ENCODE measurements around the gene PDE1A. TPM values are rescaled to one million over a fixed set of nuclear protein-coding genes. Genes with fewer than 3 reads are reported as not detected.

Gene PDE1A
- polyA plus RNA-seq, 1 of the 3 experiments (the other 2 are of a cell fraction), result 0.08 TPM

- Histone ChIP-seq H3F3A (replicated peaks; ENCODE audit: insufficient read depth) (no peaks in the 10 kb centered on the region), H3K4me2 (no peak overlapping the region), H4K20me1 (ENCODE audit: insufficient read depth) (no peaks in the 10 kb centered on the region), H3K27me3 (ENCODE audit: insufficient read depth) (no peaks in the 10 kb centered on the region), H3K79me2 (ENCODE audit: insufficient read depth) (no peaks in the 10 kb centered on the region), H3K9me2 (no peaks in the 10 kb centered on the region), H3K27ac (ENCODE audit: low read depth in 2 of 2, low read length in 1 of 2) (no peak overlapping the region), H2AFZ (ENCODE audit: low read depth) (no peak overlapping the region), H3K9me3 (no peaks in the 10 kb centered on the region), H3K4me1 (ENCODE audit: control insufficient read depth in 1 of 2, insufficient read depth in 2 of 2, low read depth in 1 of 2, low read length in 1 of 2) (no peaks in the 10 kb centered on the region; a peak in 1 of 4 replicates), H3K36me3 (replicated peaks in 1 of 2; ENCODE audit: control insufficient read depth in 1 of 2, insufficient read depth in 2 of 2, low read length in 1 of 2) (no peaks in the 10 kb centered on the region), H3K4me3 (ENCODE audit: low read depth in 2 of 2, low read length in 1 of 2) (no peak overlapping the region), H3K9ac (no peak overlapping the region)
- TF ChIP-seq MAX (IDR thresholded peaks at IDR 0.05; ENCODE audit: low read depth) (no peak), FOXM1 (IDR thresholded peaks at IDR 0.05; ENCODE audit: low read depth) (no peak), CHD2 (IDR thresholded peaks at IDR 0.05; ENCODE audit: low read length, partially characterized antibody) (no peak), RCOR1 (IDR thresholded peaks at IDR 0.05; ENCODE audit: low read length) (no peak), NFIC (IDR thresholded peaks at IDR 0.05; ENCODE audit: borderline replicate concordance) (no peak), POLR2AphosphoS5 (IDR thresholded peaks at IDR 0.05; ENCODE audit: low read depth, low read length) (no peak), GATA2 (CRISPR knock-in tag; IDR thresholded peaks at IDR 0.05) (no peak), SMC3 (IDR thresholded peaks at IDR 0.05; ENCODE audit: low read depth, low read length) (no peak), EP300 (IDR thresholded peaks at IDR 0.05; ENCODE audit: borderline replicate concordance in 1 of 2, low read depth in 1 of 2, low read length in 1 of 2) (no peak), TAF1 (IDR thresholded peaks at IDR 0.05; ENCODE audit: borderline replicate concordance, low read depth, low read length) (no peak), YY1 (IDR thresholded peaks at IDR 0.05; ENCODE audit: low read depth) (no peak), RAD21 (IDR thresholded peaks at IDR 0.05; ENCODE audit: low read length) (no peak), SIN3A (IDR thresholded peaks at IDR 0.05; ENCODE audit: borderline replicate concordance, low read depth, low read length) (no peak)
- DNase-seq, result no peak
- POLR2A ChIA-PET, result no interaction called here
- 86% methylated on average over 2 of the region's 2 CpGs for WGBS (ENCODE audit: low lambda C conversion rate)
- CTCF ChIA-PET, result no interaction called here
Observed at GRCh38 chr2:182452456-182452990, 25.7 kb upstream of the PDE1A start.

- CTCF ChIA-PET, result no interaction called here
- H3K27ac ChIP-seq (ENCODE audit: low read depth in 2 of 2, low read length in 1 of 2), result no peak overlapping the region
- H2AFZ ChIP-seq (ENCODE audit: low read depth), result no peak overlapping the region
- 94% methylated on average over 2 of the region's 2 CpGs for WGBS (ENCODE audit: low lambda C conversion rate)
- no peaks in the 10 kb centered on the region for H3F3A ChIP-seq (replicated peaks; ENCODE audit: insufficient read depth)
- no peak overlapping the region; a peak in 1 of 4 replicates for H3K4me3 ChIP-seq (ENCODE audit: low read depth in 2 of 2, low read length in 1 of 2)
- H3K4me2 ChIP-seq, result no peak overlapping the region
- H3K27me3 ChIP-seq (ENCODE audit: insufficient read depth), result no peaks in the 10 kb centered on the region
- no peaks in the 10 kb centered on the region for H3K9me3 ChIP-seq
- no peaks in the 10 kb centered on the region for H3K9me2 ChIP-seq
- DNase-seq, result no peak
- H3K79me2 ChIP-seq (ENCODE audit: insufficient read depth), result no peaks in the 10 kb centered on the region
- H3K4me1 ChIP-seq (ENCODE audit: control insufficient read depth in 1 of 2, insufficient read depth in 2 of 2, low read depth in 1 of 2, low read length in 1 of 2), result peaks cover 0 to 10% of the 10 kb centered on the region in 2 experiments; a peak in 2 of 4 replicates
- no peaks in the 10 kb centered on the region for H3K36me3 ChIP-seq (replicated peaks in 1 of 2; ENCODE audit: control insufficient read depth in 1 of 2, insufficient read depth in 2 of 2, low read length in 1 of 2)
- TF ChIP-seq USF2 (IDR thresholded peaks at IDR 0.05; ENCODE audit: borderline replicate concordance, low read depth, low read length) (no peak), RCOR1 (IDR thresholded peaks at IDR 0.05; ENCODE audit: low read length) (no peak), ELF1 (IDR thresholded peaks at IDR 0.05) (no peak), RAD21 (IDR thresholded peaks at IDR 0.05; ENCODE audit: low read length) (no peak), MAX (IDR thresholded peaks at IDR 0.05; ENCODE audit: low read depth) (no peak), TCF12 (IDR thresholded peaks at IDR 0.05) (no peak)
- H3K9ac ChIP-seq, result no peak overlapping the region
- POLR2A ChIA-PET, result no interaction called here
- no peaks in the 10 kb centered on the region for H4K20me1 ChIP-seq (ENCODE audit: insufficient read depth)
Observed at GRCh38 chr2:182448371-182448770, 21.5 kb upstream of the PDE1A start.

Data from SK-N-SH (cell line).